Mononuclear cell (primary cell): Measurements from ENCODE around the gene SEMA4C. TPM values are rescaled to one million over a fixed set of nuclear protein-coding genes. Genes with fewer than 3 reads are reported as not detected.
"Not testable (repeated sequence)": the region's sequence is repeated elsewhere in the genome, so short reads cannot be mapped to it uniquely, and the experiment has no call there.

Experiments
- H3K27me3 ChIP-seq: 2 replicates; pipeline ENCODE4 v1.6.0; 2011; ENCODE audit warnings: low read length, control low read depth; ENCODE audit not compliant: insufficient read depth
- H3K4me1 ChIP-seq: 2 replicates; pipeline ENCODE4 v1.5.1; 2011; ENCODE audit warnings: mild to moderate bottlenecking, low read length, control low read depth; ENCODE audit not compliant: insufficient read depth
- H3K4me3 ChIP-seq: 2 replicates; pipeline ENCODE4 v1.5.1; 2011; ENCODE audit warnings: mild to moderate bottlenecking, low read length, moderate library complexity
- H3K9me3 ChIP-seq: 2 replicates; pipeline ENCODE4 v1.5.1; 2011; ENCODE audit warnings: low read depth, mild to moderate bottlenecking, control low read depth, low read length
- total RNA-seq: library from RNA; depleted of rRNA; stranded (reverse); fragments of >200 nt; gene quantifications from one replicate; pipeline ENCODE4 v1.2.3, GENCODE V29; 2012

SEMA4C gene
- total RNA-seq, 1 donor = 7.5 TPM

DNA sequence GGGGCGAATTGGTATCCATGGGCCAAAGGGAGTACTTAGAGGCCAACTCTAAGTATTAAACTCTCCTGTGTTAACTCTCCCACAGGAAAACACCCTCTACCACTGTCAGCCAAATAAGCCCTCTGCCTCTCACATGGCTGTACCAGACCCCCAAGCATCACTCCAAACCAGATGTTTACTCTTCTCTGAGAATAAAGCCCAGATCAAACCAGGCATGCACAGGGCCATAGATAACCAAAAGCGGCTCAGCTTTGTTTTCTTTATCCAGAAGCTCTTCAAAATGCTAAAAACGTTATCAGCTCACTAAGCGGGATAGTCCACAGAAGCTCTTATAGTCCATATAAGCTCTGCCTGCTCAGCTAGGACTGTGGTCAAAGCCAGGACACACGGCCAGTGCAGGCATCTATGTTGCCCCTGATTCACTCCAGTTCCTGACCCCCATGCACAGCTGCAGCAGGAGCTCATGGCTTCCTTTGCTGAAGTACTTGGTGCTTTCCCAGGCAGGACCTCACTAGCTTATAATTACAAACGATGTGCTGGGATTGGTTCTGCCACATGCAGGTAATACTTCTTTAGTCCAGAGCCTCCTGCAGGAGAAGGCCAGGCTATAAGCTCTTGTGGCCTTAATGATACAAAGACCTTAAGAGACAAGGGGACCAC lies 21.0 kb upstream of the SEMA4C start:
- peaks cover 44% of the 10 kb centered on the region for H3K4me1 ChIP-seq
- H3K27me3 ChIP-seq = no peaks in the 10 kb centered on the region
- H3K9me3 ChIP-seq = no peaks in the 10 kb centered on the region
- H3K4me3 ChIP-seq = no peak overlapping the region

GRCh38 chr2:96890252-96890651 lies 20.4 kb upstream of the SEMA4C start:
- Histone ChIP-seq H3K27me3 (no peaks in the 10 kb centered on the region), H3K4me3 (no peak overlapping the region), H3K9me3 (no peaks in the 10 kb centered on the region), H3K4me1 (peaks cover 46% of the 10 kb centered on the region)

DNA sequence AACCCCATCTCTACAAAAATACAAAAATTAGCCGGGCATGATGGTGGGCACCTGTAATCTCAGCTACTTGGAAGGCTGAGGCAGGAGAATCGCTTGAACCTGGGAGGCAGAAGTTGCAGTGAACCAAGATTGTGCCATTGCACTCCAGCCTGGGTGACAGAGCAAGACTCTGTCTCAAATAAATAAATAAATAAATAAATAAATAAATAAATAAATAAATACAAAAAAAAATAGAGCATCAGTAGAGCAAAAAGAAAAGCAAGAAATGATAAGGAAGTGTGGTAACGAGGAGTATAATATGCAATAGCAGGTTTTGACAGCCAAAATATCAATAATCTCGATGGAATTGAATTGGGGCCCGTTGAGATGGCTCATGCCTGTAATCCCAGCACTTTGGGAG lies 19.6 kb upstream of the SEMA4C start:
- H3K27me3 ChIP-seq, H3K4me3 ChIP-seq, H3K9me3 ChIP-seq: not testable (repeated sequence)
- H3K4me1 ChIP-seq = peaks cover 49% of the 10 kb centered on the region

GRCh38 chr2:96888072-96889011 lies 18.5 kb upstream of the SEMA4C start:
- Histone ChIP-seq H3K4me1 (peaks cover 49% of the 10 kb centered on the region), H3K4me3 (no peak overlapping the region), H3K27me3 (no peaks in the 10 kb centered on the region), H3K9me3 (no peaks in the 10 kb centered on the region)

DNA sequence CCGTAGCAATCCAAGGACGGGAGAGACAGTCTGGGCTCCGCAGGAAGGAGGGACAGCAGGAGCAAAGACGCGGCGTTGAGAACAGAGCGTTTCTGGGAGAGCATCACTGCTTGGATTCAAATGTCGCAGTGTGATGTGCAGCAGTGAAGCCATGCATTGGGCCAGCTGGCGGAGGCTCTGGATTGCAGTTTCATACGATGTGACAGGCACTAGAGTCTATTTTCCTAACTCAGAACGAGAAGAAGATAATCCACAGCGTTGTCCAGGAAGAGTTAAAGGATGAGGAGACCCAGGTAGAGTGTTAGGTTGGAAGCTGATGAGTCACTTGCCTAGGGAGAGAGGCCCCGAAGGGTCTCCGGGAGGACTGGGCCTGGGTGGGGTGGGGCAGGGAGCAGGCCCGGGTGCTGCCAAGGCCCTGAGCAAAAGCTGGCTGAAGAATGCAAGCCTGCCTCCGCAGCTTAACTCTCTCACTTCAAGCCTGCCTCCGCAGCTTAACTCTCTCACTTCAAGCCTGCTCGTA lies 17.7 kb upstream of the SEMA4C start:
- Histone ChIP-seq H3K4me3 (no peak overlapping the region), H3K9me3 (no peaks in the 10 kb centered on the region), H3K27me3 (no peaks in the 10 kb centered on the region), H3K4me1 (peaks cover 49% of the 10 kb centered on the region)

DNA sequence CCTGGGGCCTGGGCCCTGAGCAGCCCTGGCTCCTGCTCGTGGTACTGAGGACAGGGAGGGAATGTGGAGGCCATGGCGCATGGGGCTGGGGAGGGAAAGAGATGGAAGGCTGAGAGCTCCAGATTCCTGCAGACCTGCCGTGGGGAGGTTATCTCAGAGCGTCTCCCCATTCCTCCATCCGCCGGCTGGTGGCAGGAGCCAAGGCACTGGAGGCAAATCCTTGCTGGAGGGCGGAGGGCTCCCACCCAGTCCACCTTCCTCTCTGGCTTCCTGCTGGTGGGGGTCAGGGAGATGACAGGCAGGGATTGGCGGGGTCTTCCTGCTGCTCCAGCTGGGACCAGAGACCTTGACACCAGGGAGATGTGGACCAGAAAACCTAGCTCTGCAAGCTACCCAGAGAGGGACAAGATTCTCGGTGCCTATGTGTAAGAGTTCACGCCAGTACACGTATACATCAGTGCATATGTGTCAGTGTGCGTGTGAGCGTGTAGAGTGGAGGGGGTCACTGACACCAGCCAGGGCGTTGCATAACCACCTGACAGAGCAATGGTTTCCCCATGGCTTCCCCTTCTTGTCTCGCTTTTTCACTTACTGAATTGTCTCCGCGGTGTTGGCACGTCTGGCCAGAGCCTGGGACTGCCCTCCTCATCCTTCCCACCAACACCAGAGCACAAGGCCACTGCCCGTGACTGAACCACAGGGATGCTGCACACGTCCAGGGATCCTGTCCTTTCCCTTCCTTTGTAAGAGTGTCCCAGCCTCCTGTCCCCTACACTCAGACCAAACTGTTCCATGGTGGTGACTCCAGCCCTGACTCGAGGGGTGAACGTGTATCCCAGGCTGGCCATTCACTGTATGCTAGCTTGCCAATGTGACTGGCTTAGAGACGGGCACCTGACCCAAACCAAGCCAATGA lies 15.8 kb upstream of the SEMA4C start:
- Histone ChIP-seq H3K4me3 (no peak overlapping the region), H3K27me3 (no peaks in the 10 kb centered on the region), H3K9me3 (no peaks in the 10 kb centered on the region), H3K4me1 (peaks cover 34% of the 10 kb centered on the region)

- no peaks in the 10 kb centered on the region for H3K9me3 ChIP-seq
- H3K4me1 ChIP-seq = peaks cover 34% of the 10 kb centered on the region
- H3K27me3 ChIP-seq = no peaks in the 10 kb centered on the region
- H3K4me3 ChIP-seq = no peak overlapping the region
These were observed 14.6 kb upstream of the SEMA4C start for GRCh38 chr2:96884299-96885094.

- Histone ChIP-seq H3K4me3 (no peak overlapping the region), H3K27me3 (no peaks in the 10 kb centered on the region), H3K4me1 (peaks cover 28% of the 10 kb centered on the region), H3K9me3 (no peaks in the 10 kb centered on the region)
These were observed 13.4 kb upstream of the SEMA4C start for GRCh38 chr2:96883306-96883705.

GRCh38 chr2:96882906-96883305 lies 13.0 kb upstream of the SEMA4C start:
- no peak overlapping the region for H3K4me3 ChIP-seq
- H3K27me3 ChIP-seq = no peaks in the 10 kb centered on the region
- no peaks in the 10 kb centered on the region for H3K9me3 ChIP-seq
- peaks cover 24% of the 10 kb centered on the region for H3K4me1 ChIP-seq

DNA sequence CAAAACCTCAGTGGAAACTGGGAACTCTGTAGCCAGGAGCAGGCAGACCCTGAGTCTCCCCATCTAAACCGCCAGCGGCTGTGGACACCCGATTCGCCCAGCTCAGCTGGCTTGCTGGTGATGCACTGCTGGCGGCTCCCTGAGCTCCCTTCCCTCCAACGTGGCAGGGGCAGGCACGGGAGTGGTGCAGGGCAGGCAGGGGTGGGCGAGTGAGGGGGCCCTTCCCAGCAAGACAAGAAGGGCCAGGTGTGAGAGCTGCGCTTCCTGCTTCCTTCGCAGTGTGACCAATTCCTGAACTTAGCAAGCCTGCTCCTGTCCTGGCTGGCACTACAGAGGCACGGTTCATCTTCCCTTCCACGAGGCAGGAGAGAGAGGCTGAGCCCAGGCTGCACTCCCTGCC lies 12.3 kb upstream of the SEMA4C start:
- Histone ChIP-seq H3K4me3 (no peak overlapping the region), H3K4me1 (peaks cover 17% of the 10 kb centered on the region), H3K27me3 (no peaks in the 10 kb centered on the region), H3K9me3 (no peaks in the 10 kb centered on the region)

DNA sequence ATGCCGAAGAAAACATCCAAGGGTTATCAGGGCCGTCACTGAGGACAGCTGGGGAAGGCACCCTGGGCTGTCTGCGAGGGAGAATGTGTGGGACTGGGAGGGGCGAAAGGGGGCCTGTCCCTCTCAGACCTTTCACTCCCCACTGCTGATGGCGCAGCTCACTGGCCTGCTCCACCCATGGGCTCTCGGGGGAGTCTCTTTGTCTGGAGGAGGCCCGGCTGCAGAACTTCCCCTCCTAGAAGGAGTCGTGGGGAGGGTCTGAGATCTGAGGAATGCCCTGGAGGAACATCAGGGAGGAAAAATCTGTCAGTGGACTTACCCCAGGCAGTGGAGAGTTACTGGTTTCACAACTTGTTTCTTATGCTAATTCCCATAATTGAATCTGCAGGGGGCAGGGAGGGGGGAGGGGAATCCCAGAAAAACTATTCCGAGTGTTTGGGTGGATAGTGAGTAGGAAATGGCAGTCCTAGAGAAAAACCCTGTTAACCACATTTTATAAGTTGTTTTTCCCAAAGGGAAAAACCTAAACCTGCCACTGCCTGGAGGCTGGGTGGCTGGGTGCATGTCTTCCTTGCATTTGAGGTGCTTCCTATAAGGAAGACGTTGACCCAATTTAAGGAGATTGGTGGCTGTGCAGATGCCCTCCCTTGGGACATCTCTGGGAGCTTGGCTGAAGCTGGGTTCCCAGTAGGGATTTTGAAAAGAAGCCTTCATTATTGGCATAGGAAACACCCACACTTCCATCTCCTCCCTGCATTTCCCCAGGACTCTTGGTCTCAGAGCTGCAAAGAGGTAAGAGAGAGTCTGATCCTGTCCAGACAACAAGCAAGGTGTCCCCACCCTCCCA lies 11.7 kb upstream of the SEMA4C start:
- Histone ChIP-seq H3K9me3 (no peaks in the 10 kb centered on the region), H3K4me3 (no peak overlapping the region), H3K27me3 (no peaks in the 10 kb centered on the region), H3K4me1 (peaks cover 15% of the 10 kb centered on the region)

- H3K9me3 ChIP-seq = no peaks in the 10 kb centered on the region
- H3K4me3 ChIP-seq = no peak overlapping the region
- H3K27me3 ChIP-seq = no peaks in the 10 kb centered on the region
- peaks cover 9% of the 10 kb centered on the region for H3K4me1 ChIP-seq
These were observed 11.0 kb upstream of the SEMA4C start for GRCh38 chr2:96880891-96881273.

GRCh38 chr2:96879545-96880040 lies 9.7 kb upstream of the SEMA4C start:
- Histone ChIP-seq H3K27me3 (no peaks in the 10 kb centered on the region), H3K4me3 (no peak overlapping the region), H3K4me1 (peaks cover 5% of the 10 kb centered on the region), H3K9me3 (no peaks in the 10 kb centered on the region)
